ENCODE measurements around the gene PNMA8C.
"Not testable (repeated sequence)": the region's sequence is repeated elsewhere in the genome, so short reads cannot be mapped to it uniquely, and the experiment has no call there.

PNMA8C gene

GRCh38 chr19:46388311-46389095, 40.2 kb downstream of the PNMA8C start:
- DNase-seq: no peak

- DNase-seq: no peak
Measured at GRCh38 chr19:46387713-46388130, 41.0 kb downstream of the PNMA8C start.

GRCh38 chr19:46386996-46387712, 41.6 kb downstream of the PNMA8C start:
- DNase-seq: no peak

- DNase-seq: no peak
Measured at GRCh38 chr19:46386151-46386550, 42.6 kb downstream of the PNMA8C start.

- DNase-seq: no peak
Measured at GRCh38 chr19:46385636-46386035, 43.1 kb downstream of the PNMA8C start.

- DNase-seq: no peak
Measured at GRCh38 chr19:46384396-46384795, 44.3 kb downstream of the PNMA8C start.

- DNase-seq: no peak
Measured at GRCh38 chr19:46383846-46384245, 44.9 kb downstream of the PNMA8C start.

GRCh38 chr19:46383171-46383815, 45.4 kb downstream of the PNMA8C start:
- no peak for DNase-seq

GRCh38 chr19:46381756-46382345, 46.9 kb downstream of the PNMA8C start:
- peak; percentile 30 for DNase-seq

- DNase-seq: no peak
Measured at GRCh38 chr19:46381346-46381745, 47.4 kb downstream of the PNMA8C start.

- DNase-seq: no peak
Measured at GRCh38 chr19:46380690-46381089, 48.0 kb downstream of the PNMA8C start.

- DNase-seq: peak; percentile 88
Measured at GRCh38 chr19:46378268-46378667, 50.5 kb downstream of the PNMA8C start.

- DNase-seq: no peak
Measured at GRCh38 chr19:46376241-46377153, 52.2 kb downstream of the PNMA8C start.

- DNase-seq: not testable (repeated sequence)
Measured at GRCh38 chr19:46375476-46376067, 53.2 kb downstream of the PNMA8C start.

All from fibroblast of skin of scalp (primary cell).